GM19438 (cell line): ENCODE measurements around the gene HSD11B1L.
"Not testable (repeated sequence)": the region's sequence is repeated elsewhere in the genome, so short reads cannot be mapped to it uniquely, and the experiment has no call there.

ENCODE experiments used
- ATAC-seq: cut with Tn5 transposase; IDR thresholded peaks from one replicate; pipeline ENCODE4 v1.9.1; 2021; ENCODE audit warnings: low read depth; ENCODE audit not compliant: unreplicated experiment

The HSD11B1L gene

GRCh38 chr19:5697890-5698634 is 17.2 kb downstream of the HSD11B1L start:
- ATAC-seq = no peak

- ATAC-seq = no peak
Observed at GRCh38 chr19:5698635-5699422, 18.0 kb downstream of the HSD11B1L start.

GRCh38 chr19:5700455-5701092 is 19.7 kb downstream of the HSD11B1L start:
- ATAC-seq = no peak

- ATAC-seq = not testable (repeated sequence)
Observed at GRCh38 chr19:5702053-5702410, 21.2 kb downstream of the HSD11B1L start.

GRCh38 chr19:5703819-5704818 is 23.3 kb downstream of the HSD11B1L start:
- ATAC-seq = no peak

- no peak for ATAC-seq
Observed at GRCh38 chr19:5705552-5705951, 24.7 kb downstream of the HSD11B1L start.

- ATAC-seq = no peak
Observed at GRCh38 chr19:5706876-5707573, 26.2 kb downstream of the HSD11B1L start.

- ATAC-seq = no peak
Observed at GRCh38 chr19:5707576-5708575, 27.0 kb downstream of the HSD11B1L start.

- ATAC-seq = no peak
Observed at GRCh38 chr19:5711025-5711424, 30.2 kb downstream of the HSD11B1L start.

GRCh38 chr19:5711713-5712161 is 30.9 kb downstream of the HSD11B1L start:
- ATAC-seq = no peak

- no peak for ATAC-seq
Observed at GRCh38 chr19:5713228-5713627, 32.4 kb downstream of the HSD11B1L start.

GRCh38 chr19:5714816-5715215 is 34.0 kb downstream of the HSD11B1L start:
- no peak for ATAC-seq

GRCh38 chr19:5717215-5717935 is 36.5 kb downstream of the HSD11B1L start:
- ATAC-seq = no peak

- no peak for ATAC-seq
Observed at GRCh38 chr19:5718037-5718578, 37.3 kb downstream of the HSD11B1L start.

- ATAC-seq = no peak
Observed at GRCh38 chr19:5718579-5719273, 37.9 kb downstream of the HSD11B1L start.

- ATAC-seq = peak; percentile 1
Observed at GRCh38 chr19:5719274-5719960, 38.6 kb downstream of the HSD11B1L start.
